ENCODE results near the gene TPPP2.

DNA sequence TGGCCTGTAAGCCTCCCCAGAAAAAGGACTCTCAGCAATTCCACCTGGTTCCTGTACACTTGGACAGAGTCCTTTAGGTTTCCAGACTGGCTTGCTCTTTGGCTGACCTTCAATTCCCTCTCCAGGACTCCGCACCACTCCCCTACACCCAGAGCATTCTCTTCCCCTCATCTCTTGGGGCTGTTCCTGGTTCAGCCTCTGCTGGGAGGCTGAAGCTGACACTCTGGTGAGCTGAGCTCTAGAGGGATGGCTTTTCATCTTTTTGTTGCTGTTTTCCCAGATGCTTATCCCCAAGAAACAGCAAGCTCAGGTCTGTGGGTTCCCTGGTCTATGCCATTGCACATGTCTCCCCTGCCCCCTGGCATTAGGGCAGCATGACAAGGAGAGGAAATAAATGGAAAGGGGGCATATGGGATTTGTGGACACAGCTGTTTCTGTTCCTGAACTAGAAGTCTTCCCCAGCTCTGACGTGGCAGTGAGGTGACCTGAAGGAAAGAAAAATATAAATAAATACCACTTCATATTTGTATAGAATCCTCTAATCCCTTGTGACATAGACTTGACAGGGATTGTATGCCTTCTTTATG lies 13.5 kb downstream of the TPPP2 start:
- TF ChIP-seq, protein P1, sequence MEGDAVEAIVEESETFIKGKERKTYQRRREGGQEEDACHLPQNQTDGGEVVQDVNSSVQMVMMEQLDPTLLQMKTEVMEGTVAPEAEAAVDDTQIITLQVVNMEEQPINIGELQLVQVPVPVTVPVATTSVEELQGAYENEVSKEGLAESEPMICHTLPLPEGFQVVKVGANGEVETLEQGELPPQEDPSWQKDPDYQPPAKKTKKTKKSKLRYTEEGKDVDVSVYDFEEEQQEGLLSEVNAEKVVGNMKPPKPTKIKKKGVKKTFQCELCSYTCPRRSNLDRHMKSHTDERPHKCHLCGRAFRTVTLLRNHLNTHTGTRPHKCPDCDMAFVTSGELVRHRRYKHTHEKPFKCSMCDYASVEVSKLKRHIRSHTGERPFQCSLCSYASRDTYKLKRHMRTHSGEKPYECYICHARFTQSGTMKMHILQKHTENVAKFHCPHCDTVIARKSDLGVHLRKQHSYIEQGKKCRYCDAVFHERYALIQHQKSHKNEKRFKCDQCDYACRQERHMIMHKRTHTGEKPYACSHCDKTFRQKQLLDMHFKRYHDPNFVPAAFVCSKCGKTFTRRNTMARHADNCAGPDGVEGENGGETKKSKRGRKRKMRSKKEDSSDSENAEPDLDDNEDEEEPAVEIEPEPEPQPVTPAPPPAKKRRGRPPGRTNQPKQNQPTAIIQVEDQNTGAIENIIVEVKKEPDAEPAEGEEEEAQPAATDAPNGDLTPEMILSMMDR (conservative IDR thresholded peaks at IDR 0.05; ENCODE audit: low read depth, low read length), result no peak
- TF ChIP-seq EZH2 (IDR thresholded peaks at IDR 0.05; ENCODE audit: low read length, unreplicated experiment) (no peak), EZH2phosphoT487 (IDR thresholded peaks at IDR 0.05; ENCODE audit: borderline replicate concordance, low read length) (no peak)
